Thoracic aorta (tissue), 2 donors: ENCODE data around the gene ARHGAP8. TPM values are rescaled to one million over a fixed set of nuclear protein-coding genes. Genes with fewer than 3 reads are reported as not detected.

Experiments used
- ATAC-seq: fragments of 150-250 bp; one replicate; pipeline ENCODE4 v1.8.0; 2017; ENCODE audit warnings: low read depth; ENCODE audit not compliant: insufficient number of reproducible peaks, low FRiP score
- DNase-seq: peaks from one replicate; pipeline ENCODE4 v3.0.0-alpha.2; 2020; ENCODE audit warnings: low spot score
- H3K27ac ChIP-seq, 2 donors: fragments of 200-600 bp; sonication (generic); 1 replicate in 1 of 2; 2 replicates in 1 of 2; pipeline ENCODE4 v1.5.1; 2016; ENCODE audit warnings: mild to moderate bottlenecking in 2 of 2, moderate library complexity in 2 of 2
- H3K27me3 ChIP-seq: fragments of 200-600 bp; sonication (generic); replicated peaks from 2 replicates; pipeline ENCODE4 v1.6.0; 2016; ENCODE audit warnings: mild to moderate bottlenecking; ENCODE audit not compliant: insufficient read depth
- H3K36me3 ChIP-seq: fragments of 200-600 bp; sonication (generic); one replicate; pipeline ENCODE4 v1.5.1; 2016
- H3K4me1 ChIP-seq, 2 donors: fragments of 200-600 bp; sonication (generic); 1 replicate in 1 of 2; 2 replicates in 1 of 2; pipeline versions ENCODE4 v1.5.1 to v1.6.0; 2016; ENCODE audit warnings: low read depth in 2 of 2, mild to moderate bottlenecking in 1 of 2; ENCODE audit not compliant: control insufficient read depth in 1 of 2
- H3K4me3 ChIP-seq: fragments of 200-600 bp; sonication (generic); 2 replicates; pipeline ENCODE4 v1.5.1; 2016; ENCODE audit warnings: mild to moderate bottlenecking
- H3K9me3 ChIP-seq: fragments of 200-600 bp; sonication (generic); 2 replicates; pipeline ENCODE4 v1.5.1; 2016
- total RNA-seq, 2 donors: library from RNA; depleted of rRNA; stranded (reverse); fragments of >200 nt; gene quantifications; one replicate each; pipeline versions ENCODE4 v1.1.0 to v1.2.3, GENCODE V29; 2016
- TF ChIP-seq, protein P1 (sequence below): fragments of 200-600 bp; sonication (generic); IDR thresholded peaks from one replicate; pipeline ENCODE4 v1.5.1; 2019; ENCODE audit warnings: antibody characterized with exemption

ARHGAP8 gene
- total RNA-seq, 2 donors from 2014 or later, result 1.2 to 4.0 TPM

DNA sequence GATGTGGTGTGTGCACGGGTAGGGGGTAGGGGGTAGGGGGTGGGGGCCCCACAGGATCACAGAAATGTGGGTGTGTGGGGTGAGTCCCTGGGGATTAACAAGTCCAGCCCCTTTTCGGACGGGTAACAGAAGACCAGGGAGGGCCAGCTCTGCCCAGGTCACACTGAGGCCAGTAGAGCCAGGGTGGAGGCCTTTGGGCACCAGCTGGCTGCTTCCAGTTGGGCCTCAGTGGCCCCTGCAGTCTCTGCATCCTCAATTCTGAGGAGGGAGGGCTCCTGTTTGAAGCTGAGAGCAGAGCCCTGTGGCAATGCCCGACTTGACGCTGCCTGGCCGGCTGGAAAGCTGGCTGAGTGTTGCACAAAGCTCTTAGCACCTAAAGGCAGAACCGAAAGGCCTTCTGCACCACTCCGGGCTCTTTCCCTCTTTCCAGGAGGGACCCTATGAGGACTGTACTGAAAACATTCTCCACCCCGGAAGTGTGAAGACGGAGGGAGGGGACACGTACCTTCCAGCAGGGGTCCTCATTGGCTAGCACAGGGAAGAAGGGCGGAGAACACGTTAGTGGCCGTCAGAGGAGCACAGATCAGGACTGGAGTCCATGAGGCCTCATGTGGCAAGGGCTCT is 137.0 kb downstream of the ARHGAP8 start:
- TF ChIP-seq, protein P1, sequence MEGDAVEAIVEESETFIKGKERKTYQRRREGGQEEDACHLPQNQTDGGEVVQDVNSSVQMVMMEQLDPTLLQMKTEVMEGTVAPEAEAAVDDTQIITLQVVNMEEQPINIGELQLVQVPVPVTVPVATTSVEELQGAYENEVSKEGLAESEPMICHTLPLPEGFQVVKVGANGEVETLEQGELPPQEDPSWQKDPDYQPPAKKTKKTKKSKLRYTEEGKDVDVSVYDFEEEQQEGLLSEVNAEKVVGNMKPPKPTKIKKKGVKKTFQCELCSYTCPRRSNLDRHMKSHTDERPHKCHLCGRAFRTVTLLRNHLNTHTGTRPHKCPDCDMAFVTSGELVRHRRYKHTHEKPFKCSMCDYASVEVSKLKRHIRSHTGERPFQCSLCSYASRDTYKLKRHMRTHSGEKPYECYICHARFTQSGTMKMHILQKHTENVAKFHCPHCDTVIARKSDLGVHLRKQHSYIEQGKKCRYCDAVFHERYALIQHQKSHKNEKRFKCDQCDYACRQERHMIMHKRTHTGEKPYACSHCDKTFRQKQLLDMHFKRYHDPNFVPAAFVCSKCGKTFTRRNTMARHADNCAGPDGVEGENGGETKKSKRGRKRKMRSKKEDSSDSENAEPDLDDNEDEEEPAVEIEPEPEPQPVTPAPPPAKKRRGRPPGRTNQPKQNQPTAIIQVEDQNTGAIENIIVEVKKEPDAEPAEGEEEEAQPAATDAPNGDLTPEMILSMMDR, result no peak
- no peak for ATAC-seq
- no peaks in the 10 kb centered on the region for H3K9me3 ChIP-seq
- H3K27me3 ChIP-seq, result no peaks in the 10 kb centered on the region
- DNase-seq, result no peak
- H3K27ac ChIP-seq, result no peak overlapping the region
- H3K4me1 ChIP-seq, result no peaks in the 10 kb centered on the region
- H3K4me3 ChIP-seq, result no peak overlapping the region
- no peaks in the 10 kb centered on the region for H3K36me3 ChIP-seq

DNA sequence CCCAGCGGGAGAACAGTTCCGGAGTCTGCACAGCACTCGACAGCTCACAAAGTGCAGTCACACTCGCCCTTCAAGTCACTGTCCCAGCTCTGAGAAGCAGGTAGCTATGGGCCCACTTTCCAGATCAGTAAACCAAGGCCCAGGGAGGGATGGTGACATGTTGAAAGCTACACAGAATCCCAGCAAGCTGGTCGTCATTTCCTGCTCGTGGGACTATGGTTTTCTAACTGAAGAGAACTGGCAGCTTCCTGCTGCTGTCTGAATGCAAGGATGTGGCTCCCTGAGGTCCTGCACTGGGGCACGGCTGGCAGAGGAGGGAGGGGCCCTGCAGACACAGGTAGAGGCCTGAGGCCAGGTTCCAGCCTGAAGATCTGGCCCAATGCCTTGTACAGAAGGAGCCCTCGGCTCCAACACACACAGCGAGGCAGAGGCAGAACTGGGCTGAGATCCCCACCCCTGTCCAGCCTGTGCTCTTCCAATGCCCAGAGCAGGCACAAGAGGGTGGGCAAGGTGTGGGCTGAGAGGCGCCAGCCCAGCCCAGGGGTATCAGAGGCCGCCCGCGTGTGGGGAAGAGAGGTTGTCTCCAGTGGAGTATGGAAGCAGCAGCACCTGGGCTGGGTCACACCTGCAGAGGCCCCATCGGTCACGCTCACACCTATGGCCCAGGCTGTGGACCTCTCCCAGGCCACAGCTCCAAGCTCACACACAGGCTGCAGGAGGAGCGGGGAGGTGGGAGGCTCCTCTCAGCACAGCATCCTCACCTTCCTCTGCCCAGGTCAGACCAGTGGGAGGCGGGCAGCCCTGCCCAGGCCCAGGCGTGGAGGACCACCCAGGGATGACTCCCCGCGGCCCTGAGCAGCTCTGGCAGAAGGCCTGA is 138.3 kb downstream of the ARHGAP8 start:
- no peak for DNase-seq

DNA sequence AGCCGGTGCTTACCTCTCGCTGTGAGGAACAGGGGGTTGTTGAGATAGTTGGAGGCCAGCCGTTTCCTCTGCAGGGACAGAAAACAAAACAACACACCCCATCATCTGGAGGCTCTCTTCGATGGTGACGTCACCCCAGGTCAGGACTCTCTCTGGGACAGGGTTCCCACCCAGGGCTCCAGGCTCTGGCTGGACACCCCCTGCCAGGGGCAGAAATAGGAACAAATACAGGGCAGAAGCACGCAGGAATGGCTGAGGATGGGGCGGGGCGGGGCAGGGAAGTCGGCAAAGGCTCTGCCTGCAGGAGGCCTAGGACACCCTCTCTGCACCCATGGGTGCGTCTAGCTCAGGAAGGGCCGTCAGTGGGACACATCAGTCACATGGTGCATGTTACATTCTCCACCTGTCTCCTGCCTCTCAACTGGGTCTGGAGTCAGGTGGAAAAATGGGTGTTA is 138.9 kb downstream of the ARHGAP8 start:
- ATAC-seq (no peak), DNase-seq (no peak)
- Histone ChIP-seq H3K36me3 (no peaks in the 10 kb centered on the region), H3K27ac (no peak overlapping the region), H3K4me3 (no peak overlapping the region), H3K27me3 (no peaks in the 10 kb centered on the region), H3K9me3 (no peaks in the 10 kb centered on the region), H3K4me1 (no peaks in the 10 kb centered on the region)
- TF ChIP-seq, protein P1, result no peak

More for the DNA sequence above, 138.3 kb downstream of the ARHGAP8 start:
- Histone ChIP-seq H3K4me1 (no peaks in the 10 kb centered on the region), H3K36me3 (no peaks in the 10 kb centered on the region), H3K27ac (no peak overlapping the region), H3K4me3 (no peak overlapping the region), H3K27me3 (no peaks in the 10 kb centered on the region), H3K9me3 (no peaks in the 10 kb centered on the region)
- TF ChIP-seq, protein P1, result no peak
- ATAC-seq, result no peak

DNA sequence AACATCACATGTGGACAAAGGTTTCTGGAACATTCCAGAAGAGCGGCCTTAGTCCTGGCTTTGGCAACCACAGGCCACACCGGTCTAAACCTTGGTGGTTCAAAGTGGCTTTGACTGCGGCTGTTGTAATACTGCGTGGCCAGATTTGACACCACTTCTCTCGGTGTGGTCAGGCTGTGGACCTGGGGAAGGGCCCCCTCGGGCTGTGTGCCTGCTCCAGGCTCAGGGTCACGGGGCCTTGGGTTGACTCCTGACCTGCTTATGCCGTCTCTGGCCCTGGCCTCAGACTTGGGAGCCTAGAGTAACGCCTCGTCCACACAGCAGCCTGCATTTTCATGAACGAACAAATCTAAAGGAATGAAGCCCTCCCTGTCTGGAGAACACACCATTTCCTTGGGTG is 139.4 kb downstream of the ARHGAP8 start:
- DNase-seq (no peak), ATAC-seq (no peak)
- TF ChIP-seq, protein P1, result no peak
- Histone ChIP-seq H3K9me3 (no peaks in the 10 kb centered on the region), H3K4me1 (no peaks in the 10 kb centered on the region), H3K27ac (no peak overlapping the region), H3K27me3 (no peaks in the 10 kb centered on the region), H3K36me3 (no peaks in the 10 kb centered on the region), H3K4me3 (no peak overlapping the region)

DNA sequence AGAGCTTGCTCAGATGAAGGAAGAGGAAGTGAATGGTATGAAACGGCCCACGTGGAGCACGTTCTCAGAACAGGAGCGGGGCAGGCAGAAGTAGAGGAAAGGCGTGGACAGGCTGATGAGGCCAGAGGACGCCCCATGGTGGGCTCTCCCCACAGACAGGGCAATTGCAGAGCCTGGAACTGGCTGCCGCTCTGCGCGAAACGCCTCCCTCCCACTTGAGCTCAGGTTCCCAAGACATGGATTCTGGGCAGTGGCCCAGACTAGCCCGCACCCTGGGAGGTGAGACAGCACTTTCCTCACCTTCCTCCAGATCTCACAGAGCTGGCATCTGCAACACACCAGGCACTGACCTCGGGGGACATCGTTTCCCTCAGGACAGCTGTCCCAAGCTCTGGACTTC is 139.9 kb downstream of the ARHGAP8 start:
- ATAC-seq, result no peak
- Histone ChIP-seq H3K4me1 (no peaks in the 10 kb centered on the region), H3K4me3 (no peak overlapping the region), H3K27me3 (no peaks in the 10 kb centered on the region), H3K27ac (no peak overlapping the region), H3K36me3 (no peaks in the 10 kb centered on the region), H3K9me3 (no peaks in the 10 kb centered on the region)
- DNase-seq, result no peak
- TF ChIP-seq, protein P1, result no peak
